GM12865 (cell line): ENCODE results near the gene FAM89B.

ENCODE experiments used
- DNase-seq: peaks from one replicate; pipeline ENCODE4 v3.0.0; 2010; ENCODE audit warnings: low read depth
- H3K4me3 ChIP-seq: 2 replicates; pipeline ENCODE4 v1.5.1; 2011; ENCODE audit warnings: mild to moderate bottlenecking, low read depth, low read length, control low read depth
- CTCF ChIP-seq: IDR thresholded peaks from 2 replicates; pipeline ENCODE4 v1.5.1; 2011; ENCODE audit warnings: low read length, control low read depth, low read depth, inconsistent platforms; ENCODE audit not compliant: insufficient read depth; ENCODE audit errors: missing control alignments

FAM89B gene

GRCh38 chr11:65540290-65541092 is 31.8 kb upstream of the FAM89B start:
- peak; percentile 94 for DNase-seq
- H3K4me3 ChIP-seq = peak overlapping the region; percentile 84
- TF ChIP-seq CTCF = peak; percentile 71

GRCh38 chr11:65541093-65541982 is 31.0 kb upstream of the FAM89B start:
- no peak for DNase-seq
- H3K4me3 ChIP-seq = peak overlapping the region; percentile 84
- no peak for TF ChIP-seq CTCF

GRCh38 chr11:65542738-65543390 is 29.5 kb upstream of the FAM89B start:
- H3K4me3 ChIP-seq = no peak overlapping the region
- no peak for DNase-seq
- no peak for TF ChIP-seq CTCF

GRCh38 chr11:65545853-65546216 is 26.5 kb upstream of the FAM89B start:
- H3K4me3 ChIP-seq = peak overlapping the region; percentile 65; the same call in 1 of the 2 replicates
- DNase-seq = no peak

GRCh38 chr11:65546217-65546958 is 25.9 kb upstream of the FAM89B start:
- peak overlapping the region; percentile 65 for H3K4me3 ChIP-seq
- TF ChIP-seq CTCF = no peak
- DNase-seq = peak; percentile 94

More at GRCh38 chr11:65545853-65546216, 26.5 kb upstream of the FAM89B start:
- TF ChIP-seq CTCF = no peak

GRCh38 chr11:65547446-65548125 is 24.8 kb upstream of the FAM89B start:
- peak overlapping the region; percentile 65; the same call in 1 of the 2 replicates for H3K4me3 ChIP-seq
- peak; percentile 30 for TF ChIP-seq CTCF
- no peak for DNase-seq
